ENCODE data around the gene ARPC5L. TPM values are rescaled to one million over a fixed set of nuclear protein-coding genes. Genes with fewer than 3 reads are reported as not detected.

The ARPC5L gene
- total RNA-seq, 1 experiment from 2014 or later, result 50.0 TPM

GRCh38 chr9:124831642-124832364, 30.1 kb upstream of the ARPC5L start:
- no peak for ATAC-seq
- H3K79me2 ChIP-seq (ENCODE audit: insufficient read depth, low read length), result no peaks in the 10 kb centered on the region
- TF ChIP-seq POLR2A (IDR thresholded peaks at IDR 0.05; ENCODE audit: borderline replicate concordance, extremely low read depth, insufficient read depth, insufficient read length), result no peak
- no peaks in the 10 kb centered on the region for H4K20me1 ChIP-seq (ENCODE audit: insufficient read depth)
- H3K4me1 ChIP-seq (ENCODE audit: control insufficient read depth in 1 of 2, insufficient read depth in 2 of 2, low read length in 2 of 2), result peaks cover 38 to 52% of the 10 kb centered on the region in 2 experiments
- no TSS peak for BruUV-seq (replicated peaks)
- no peaks in the 10 kb centered on the region for H3K9me2 ChIP-seq (ENCODE audit: insufficient read depth)
- no peak overlapping the region for H3K4me3 ChIP-seq (replicated peaks in 1 of 2; ENCODE audit: low read depth in 1 of 2, low read length in 2 of 2)
- intact Hi-C loops (cut with micrococcal nuclease), result no loop called here
- ChIA-PET POLR2A (interaction anchor here (1.2 kb wide), 1 partner anchor 12 kb away, joined by 3 read pairs; no protein-coding TSS in a partner anchor), CTCF (interaction anchor here (1.0 to 2.7 kb wide), 4 partner anchors 9 to 60 kb away, joined by 3 to 17 read pairs (median 7); partner anchors contain the start of genes NR6A1 and WDR38), RAD21 (ENCODE audit: low non-redundant PET in 1 of 2, low total read pairs in 2 of 2, uncharacterized antibody in 2 of 2, unreplicated experiment in 2 of 2) (no interaction called here)
- no peak overlapping the region for H3K4me2 ChIP-seq (ENCODE audit: low read length)
- H3K9me3 ChIP-seq (ENCODE audit: control insufficient read depth in 1 of 2, insufficient read depth in 1 of 2, low read depth in 1 of 2, low read length in 2 of 2), result no peaks in the 10 kb centered on the region
- no peak overlapping the region for H3K27ac ChIP-seq (ENCODE audit: low read depth, low read length)
- H3K27me3 ChIP-seq (ENCODE audit: insufficient read depth, low read length), result no peaks in the 10 kb centered on the region
- DNase-seq (ENCODE audit: low read depth, low spot score), result no peak
- H3K36me3 ChIP-seq (ENCODE audit: control insufficient read depth in 1 of 2, insufficient read depth in 2 of 2, low read length in 2 of 2), result no peaks in the 10 kb centered on the region
- no peak overlapping the region for H2AFZ ChIP-seq (ENCODE audit: low read depth, low read length, poor library complexity, severe bottlenecking)
- H3K9ac ChIP-seq (ENCODE audit: low read length), result no peak overlapping the region

DNA sequence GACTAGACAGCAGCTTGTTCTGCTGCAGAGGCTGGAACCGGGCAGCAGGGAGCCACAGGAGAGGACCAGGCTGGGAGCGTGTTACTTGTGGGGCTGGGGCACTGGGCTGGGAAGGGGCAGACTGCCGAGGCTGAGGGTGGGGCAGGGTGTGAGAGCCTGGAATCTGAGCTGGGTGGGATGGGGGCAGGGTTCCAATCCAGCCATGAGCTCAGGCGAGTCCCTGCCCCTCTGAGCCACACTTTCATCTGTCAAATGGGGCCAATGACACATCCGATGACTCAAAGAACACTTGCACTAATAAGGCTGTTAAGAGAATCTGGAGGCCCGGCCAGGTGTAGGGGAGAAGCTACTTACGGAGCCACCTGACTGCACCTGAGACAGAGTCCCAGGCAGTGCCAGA, 27.3 kb upstream of the ARPC5L start:
- ATAC-seq (peak; percentile 79), DNase-seq (ENCODE audit: low read depth, low spot score) (peak; percentile 84)
- Histone ChIP-seq H4K20me1 (ENCODE audit: insufficient read depth) (no peaks in the 10 kb centered on the region), H3K4me1 (ENCODE audit: control insufficient read depth in 1 of 2, insufficient read depth in 2 of 2, low read length in 2 of 2) (peaks cover 38 to 49% of the 10 kb centered on the region in 2 experiments), H3K4me3 (replicated peaks in 1 of 2; ENCODE audit: low read depth in 1 of 2, low read length in 2 of 2) (peak overlapping the region; percentile 21 to 51), H3K9ac (ENCODE audit: low read length) (peak overlapping the region; percentile 59), H3K4me2 (ENCODE audit: low read length) (peak overlapping the region; percentile 88), H3K9me3 (ENCODE audit: control insufficient read depth in 1 of 2, insufficient read depth in 1 of 2, low read depth in 1 of 2, low read length in 2 of 2) (no peaks in the 10 kb centered on the region), H3K79me2 (ENCODE audit: insufficient read depth, low read length) (no peaks in the 10 kb centered on the region), H3K27ac (ENCODE audit: low read depth, low read length) (peak overlapping the region; percentile 68), H3K27me3 (ENCODE audit: insufficient read depth, low read length) (no peaks in the 10 kb centered on the region), H3K36me3 (ENCODE audit: control insufficient read depth in 1 of 2, insufficient read depth in 2 of 2, low read length in 2 of 2) (no peaks in the 10 kb centered on the region), H2AFZ (ENCODE audit: low read depth, low read length, poor library complexity, severe bottlenecking) (peak overlapping the region; percentile 81), H3K9me2 (ENCODE audit: insufficient read depth) (no peaks in the 10 kb centered on the region)
- intact Hi-C loops (cut with micrococcal nuclease), result no loop called here
- TF ChIP-seq POLR2AphosphoS5 (IDR thresholded peaks at IDR 0.05; ENCODE audit: low read depth, low read length) (peak; percentile 39; the same call in 1 of the 2 replicates), ZBTB33 (IDR thresholded peaks at IDR 0.05; ENCODE audit: extremely low read depth, insufficient replicate concordance, low read length) (peak; percentile 29), TCF7L2 (IDR thresholded peaks at IDR 0.05; ENCODE audit: borderline replicate concordance, extremely low read depth, insufficient read depth, insufficient read length) (peak; percentile 81), CEBPB (IDR thresholded peaks at IDR 0.05; ENCODE audit: low read depth) (no peak), MAX (IDR thresholded peaks at IDR 0.05) (no peak)
- POLR2A ChIA-PET, result interaction anchor here (0.7 to 2.3 kb wide), 4 partner anchors 15 to 407 kb away, joined by 4 to 8 read pairs (median 6); partner anchors contain the start of genes ARPC5L and HSPA5
- BruUV-seq (replicated peaks), result no TSS peak
- RAD21 ChIA-PET (ENCODE audit: low non-redundant PET in 1 of 2, low total read pairs in 2 of 2, uncharacterized antibody in 2 of 2, unreplicated experiment in 2 of 2), result interaction anchor here in 1 of 2 experiments (0.8 kb wide), 1 partner anchor 18 kb away, joined by 3 read pairs; the partner anchor contains the start of gene WDR38
- CTCF ChIA-PET, result interaction anchor here (0.7 to 2.3 kb wide), 6 partner anchors 18 to 62 kb away, joined by 3 to 12 read pairs (median 4); partner anchors contain the start of gene WDR38

Measured in HCT116 (cell line).